OCI-LY1 (cell line): Measurements from ENCODE around the gene TBX10.
"Not testable (repeated sequence)": the region's sequence is repeated elsewhere in the genome, so short reads cannot be mapped to it uniquely, and the experiment has no call there.

ENCODE experiments used
- EZH2 ChIP-seq: fragments of 200-600 bp; sonication (generic), shearing (Covaris generic); IDR thresholded peaks from 2 replicates; pipeline ENCODE4 v1.8.0; 2017; ENCODE audit warnings: borderline replicate concordance, mixed run types, mild to moderate bottlenecking, antibody characterized with exemption, low read length, moderate library complexity, mixed read lengths
- TF ChIP-seq, protein P1 (sequence below): fragments of 200-600 bp; sonication (generic), shearing (Covaris generic); IDR thresholded peaks from 2 replicates; pipeline ENCODE4 v1.5.1; 2017; ENCODE audit warnings: mild to moderate bottlenecking, antibody characterized with exemption, low read length, moderate library complexity, mixed read lengths

- TF ChIP-seq, protein P1, sequence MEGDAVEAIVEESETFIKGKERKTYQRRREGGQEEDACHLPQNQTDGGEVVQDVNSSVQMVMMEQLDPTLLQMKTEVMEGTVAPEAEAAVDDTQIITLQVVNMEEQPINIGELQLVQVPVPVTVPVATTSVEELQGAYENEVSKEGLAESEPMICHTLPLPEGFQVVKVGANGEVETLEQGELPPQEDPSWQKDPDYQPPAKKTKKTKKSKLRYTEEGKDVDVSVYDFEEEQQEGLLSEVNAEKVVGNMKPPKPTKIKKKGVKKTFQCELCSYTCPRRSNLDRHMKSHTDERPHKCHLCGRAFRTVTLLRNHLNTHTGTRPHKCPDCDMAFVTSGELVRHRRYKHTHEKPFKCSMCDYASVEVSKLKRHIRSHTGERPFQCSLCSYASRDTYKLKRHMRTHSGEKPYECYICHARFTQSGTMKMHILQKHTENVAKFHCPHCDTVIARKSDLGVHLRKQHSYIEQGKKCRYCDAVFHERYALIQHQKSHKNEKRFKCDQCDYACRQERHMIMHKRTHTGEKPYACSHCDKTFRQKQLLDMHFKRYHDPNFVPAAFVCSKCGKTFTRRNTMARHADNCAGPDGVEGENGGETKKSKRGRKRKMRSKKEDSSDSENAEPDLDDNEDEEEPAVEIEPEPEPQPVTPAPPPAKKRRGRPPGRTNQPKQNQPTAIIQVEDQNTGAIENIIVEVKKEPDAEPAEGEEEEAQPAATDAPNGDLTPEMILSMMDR = not testable (repeated sequence)
- TF ChIP-seq EZH2 = not testable (repeated sequence)
These were observed 18.9 kb downstream of the TBX10 start for GRCh38 chr11:67620621-67621020.
